ENCODE data around the gene PADI4. TPM values are rescaled to one million over a fixed set of nuclear protein-coding genes. Genes with fewer than 3 reads are reported as not detected.

PADI4 gene
- total and polyA plus RNA-seq, 2 donors (not counting 3 experiments of a cell fraction or from before 2014, with no cell fraction given) = not detected

- H3K4me1 ChIP-seq (ENCODE audit: control insufficient read depth, extremely low read depth, insufficient read depth, low read length) = no peaks in the 10 kb centered on the region
- no peak overlapping the region for H3K27ac ChIP-seq (ENCODE audit: insufficient read depth, low read depth, low read length)
- POLR2A ChIA-PET = no interaction called here
- dilution Hi-C loops (cut with MboI; ENCODE audit: extremely low pct_ligation_motif_present, low sequenced_read_pairs) = no loop called here
- no peaks in the 10 kb centered on the region for H3K27me3 ChIP-seq (ENCODE audit: control insufficient read depth in 2 of 2, insufficient read depth in 2 of 2, low read length in 2 of 2)
- CTCF ChIA-PET = interaction anchor here (0.9 kb wide), 1 partner anchor 68 kb away, joined by 3 read pairs; no protein-coding TSS in a partner anchor
- H3K9me3 ChIP-seq (replicated peaks; ENCODE audit: control insufficient read depth, insufficient read depth, low read length) = no peaks in the 10 kb centered on the region
- H3K79me2 ChIP-seq (ENCODE audit: control insufficient read depth, insufficient read depth, low read length) = no peaks in the 10 kb centered on the region
- FAIRE-seq (no peak), DNase-seq (ENCODE audit: low read depth, low spot score) (no peak)
- no peaks in the 10 kb centered on the region for H3K9me1 ChIP-seq (replicated peaks; ENCODE audit: control insufficient read depth, extremely low read depth, insufficient read depth, low read length)
- intact Hi-C loops (cut with micrococcal nuclease) = no loop called here
- no peak overlapping the region for H3K4me3 ChIP-seq (replicated peaks in 1 of 3; ENCODE audit: insufficient read depth in 1 of 3, low read depth in 1 of 3, low read length in 3 of 3)
- no peaks in the 10 kb centered on the region for H3K36me3 ChIP-seq (ENCODE audit: control insufficient read depth in 2 of 2, extremely low read depth in 1 of 2, insufficient read depth in 2 of 2, low read length in 2 of 2)
- H4K20me1 ChIP-seq (replicated peaks; ENCODE audit: control insufficient read depth, extremely low read depth, insufficient read depth, low read length) = no peaks in the 10 kb centered on the region
- no peak overlapping the region for H2AFZ ChIP-seq (ENCODE audit: low read depth, low read length)
- no TSS peak for BruUV-seq (replicated peaks)
- TF ChIP-seq JUN (IDR thresholded peaks at IDR 0.05; ENCODE audit: borderline replicate concordance, insufficient read depth, insufficient read length, low read depth) (no peak), EZH2 (IDR thresholded peaks at IDR 0.05; ENCODE audit: borderline replicate concordance, low read depth, low read length, severe bottlenecking) (no peak), CTCF (IDR thresholded peaks at IDR 0.05; ENCODE audit: extremely low read depth in 1 of 2, insufficient read depth in 1 of 2, low read depth in 1 of 2, low read length in 2 of 2) (no peak), FOS (IDR thresholded peaks at IDR 0.05; ENCODE audit: borderline replicate concordance, insufficient read depth, low read length) (no peak), GATA2 (IDR thresholded peaks at IDR 0.05; ENCODE audit: insufficient read depth, insufficient read length, low read depth, low read length) (no peak), POLR2AphosphoS5 (IDR thresholded peaks at IDR 0.05; ENCODE audit: insufficient read depth, low read depth, low read length) (no peak), MAX (IDR thresholded peaks at IDR 0.05; ENCODE audit: insufficient read depth, insufficient read length) (no peak)
- no peak overlapping the region for H3K9ac ChIP-seq (replicated peaks; ENCODE audit: extremely low read depth, insufficient read depth, low read length)
- H3K4me2 ChIP-seq (ENCODE audit: insufficient read depth, low read length) = no peak overlapping the region
Measured at GRCh38 chr1:17281775-17282181, 26.2 kb upstream of the PADI4 start.
